ACHN (cell line): ENCODE data around the gene ANXA11.

Source experiments
- DNase-seq: peaks from one replicate; pipeline ENCODE4 v3.0.0-alpha.2; 2015
- in situ Hi-C: cut with HindIII; loops from 2 replicates; pipeline ENCODE4 v1.10.0; 2017; ENCODE audit warnings: low sequenced_read_pairs, low pct_ligation_motif_present, low pct_unique_long_range_greater_than_20kb

ANXA11 gene

GRCh38 chr10:80195046-80195574 is 10.2 kb downstream of the ANXA11 start:
- in situ Hi-C loops: no loop called here
- DNase-seq: no peak

- in situ Hi-C loops: no loop called here
- no peak for DNase-seq
Observed at GRCh38 chr10:80194373-80195045, 10.8 kb downstream of the ANXA11 start.

GRCh38 chr10:80192553-80192952 is 12.8 kb downstream of the ANXA11 start:
- DNase-seq: no peak
- in situ Hi-C loops: no loop called here

GRCh38 chr10:80191589-80192270 is 13.6 kb downstream of the ANXA11 start:
- in situ Hi-C loops: no loop called here
- no peak for DNase-seq

GRCh38 chr10:80188713-80189112 is 16.6 kb downstream of the ANXA11 start:
- in situ Hi-C loops: no loop called here
- no peak for DNase-seq

GRCh38 chr10:80187465-80188409 is 17.6 kb downstream of the ANXA11 start:
- no peak for DNase-seq
- in situ Hi-C loops: no loop called here

- no peak for DNase-seq
- in situ Hi-C loops: no loop called here
Observed at GRCh38 chr10:80187060-80187459, 18.3 kb downstream of the ANXA11 start.

- in situ Hi-C loops: no loop called here
Observed at GRCh38 chr10:80186364-80187012, 18.8 kb downstream of the ANXA11 start.

GRCh38 chr10:80185578-80186299 is 19.6 kb downstream of the ANXA11 start:
- in situ Hi-C loops: no loop called here
- no peak for DNase-seq

More at GRCh38 chr10:80186364-80187012, 18.8 kb downstream of the ANXA11 start:
- no peak for DNase-seq

- no peak for DNase-seq
- in situ Hi-C loops: no loop called here
Observed at GRCh38 chr10:80184291-80184690, 21.0 kb downstream of the ANXA11 start.

- DNase-seq: no peak
- in situ Hi-C loops: no loop called here
Observed at GRCh38 chr10:80183436-80183835, 21.9 kb downstream of the ANXA11 start.

GRCh38 chr10:80182986-80183385 is 22.4 kb downstream of the ANXA11 start:
- in situ Hi-C loops: no loop called here
- no peak for DNase-seq

GRCh38 chr10:80177781-80178636 is 27.3 kb downstream of the ANXA11 start:
- in situ Hi-C loops: no loop called here
- DNase-seq: no peak

- no peak for DNase-seq
- in situ Hi-C loops: no loop called here
Observed at GRCh38 chr10:80176526-80176925, 28.8 kb downstream of the ANXA11 start.

- in situ Hi-C loops: no loop called here
- DNase-seq: no peak
Observed at GRCh38 chr10:80174641-80175395, 30.5 kb downstream of the ANXA11 start.

- in situ Hi-C loops: no loop called here
- DNase-seq: no peak
Observed at GRCh38 chr10:80173466-80173865, 31.9 kb downstream of the ANXA11 start.
